Measurements from ENCODE around the gene PROSER2.
"Not testable (repeated sequence)": the region's sequence is repeated elsewhere in the genome, so short reads cannot be mapped to it uniquely, and the experiment has no call there.

Gene PROSER2

DNA sequence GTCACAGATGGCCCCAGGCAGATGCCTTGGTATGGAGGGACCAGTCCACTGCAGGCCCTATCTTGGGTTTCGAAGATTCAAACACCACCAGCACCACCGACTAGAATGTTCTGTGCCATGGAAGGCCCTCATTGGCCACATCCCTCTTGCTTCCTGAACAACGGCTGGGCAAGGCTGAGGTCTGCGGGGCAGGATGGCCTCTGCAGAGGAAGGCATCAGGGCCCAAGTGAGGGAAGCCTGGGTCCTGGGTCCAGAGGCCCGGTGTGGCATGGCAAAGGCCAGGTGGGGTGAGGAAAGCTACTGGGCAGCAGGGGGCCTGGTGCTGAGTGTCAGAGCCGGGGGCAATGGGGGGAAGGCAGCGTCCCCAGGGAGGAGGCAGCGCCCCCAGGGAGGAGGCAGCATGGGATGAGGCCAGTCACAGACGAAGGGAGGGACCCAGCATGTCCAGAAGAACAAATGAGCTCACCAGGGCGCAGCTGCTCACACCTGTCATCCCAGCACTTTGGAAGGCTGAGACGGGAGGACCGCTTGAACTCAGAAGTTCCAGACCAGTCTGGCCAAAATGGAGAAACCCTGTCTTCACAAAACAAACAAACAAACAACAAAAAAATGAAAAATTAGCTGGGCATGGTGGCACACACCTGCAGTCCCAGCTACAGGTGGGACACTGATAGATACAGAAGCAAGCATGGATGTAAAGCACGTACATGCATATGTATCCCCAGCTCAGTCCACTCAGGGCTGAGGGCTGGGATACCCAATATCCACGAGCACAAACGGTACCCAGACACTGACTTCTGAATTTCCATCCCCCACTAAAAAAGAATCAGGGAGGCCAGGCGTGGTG is 64.4 kb downstream of the PROSER2 start:
- DNase-seq = no peak

GRCh38 chr10:11889263-11889662 is 66.1 kb downstream of the PROSER2 start:
- not testable (repeated sequence) for DNase-seq

GRCh38 chr10:11891776-11892486 is 68.8 kb downstream of the PROSER2 start:
- no peak for DNase-seq

DNA sequence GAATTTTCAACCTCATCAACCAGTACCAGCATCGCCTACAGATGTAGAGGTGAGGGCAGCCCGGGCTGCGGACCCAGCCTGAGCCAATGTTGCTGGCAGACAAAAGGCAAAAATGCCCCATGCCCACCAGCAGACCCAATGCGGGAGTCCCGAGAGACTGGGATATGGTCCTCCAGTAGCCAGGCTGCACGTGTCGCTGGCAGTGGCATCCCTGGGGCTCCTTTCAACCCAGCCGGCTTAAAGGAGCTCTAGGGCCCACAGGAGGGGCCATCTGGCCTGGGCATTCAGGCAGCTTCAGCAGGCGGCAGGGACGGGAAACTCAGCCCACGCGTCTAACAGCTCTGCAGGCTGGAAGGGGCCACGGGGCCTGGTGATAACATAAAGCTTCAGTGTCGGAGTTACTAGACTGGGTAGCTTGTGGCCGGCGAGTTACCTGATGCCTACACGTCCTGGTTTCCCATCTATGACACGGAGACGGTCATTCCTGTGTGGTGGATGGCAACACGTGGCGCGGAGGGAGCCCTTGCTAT is 70.7 kb downstream of the PROSER2 start:
- DNase-seq = no peak

- DNase-seq = no peak
These were observed 71.4 kb downstream of the PROSER2 start for GRCh38 chr10:11894381-11895107.

DNA sequence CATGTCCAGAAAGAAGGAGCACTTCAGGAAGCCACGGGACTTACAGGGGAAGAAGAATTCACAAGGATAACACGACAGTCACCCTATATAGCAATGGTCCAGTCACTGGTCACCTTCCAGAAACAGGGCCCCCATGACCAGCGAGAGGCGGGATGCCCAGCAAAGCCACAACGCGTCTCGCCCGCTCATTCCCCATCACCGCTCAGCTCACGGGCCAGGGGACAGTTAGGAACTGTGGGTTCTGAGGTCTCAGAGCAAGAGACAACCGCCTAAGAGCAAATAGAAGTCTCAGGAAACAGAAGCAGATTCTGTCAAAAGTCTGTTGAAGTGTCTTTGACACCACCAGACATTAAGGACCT is 71.9 kb downstream of the PROSER2 start:
- no peak for DNase-seq

GRCh38 chr10:11895598-11895997 is 72.4 kb downstream of the PROSER2 start:
- no peak for DNase-seq

DNA sequence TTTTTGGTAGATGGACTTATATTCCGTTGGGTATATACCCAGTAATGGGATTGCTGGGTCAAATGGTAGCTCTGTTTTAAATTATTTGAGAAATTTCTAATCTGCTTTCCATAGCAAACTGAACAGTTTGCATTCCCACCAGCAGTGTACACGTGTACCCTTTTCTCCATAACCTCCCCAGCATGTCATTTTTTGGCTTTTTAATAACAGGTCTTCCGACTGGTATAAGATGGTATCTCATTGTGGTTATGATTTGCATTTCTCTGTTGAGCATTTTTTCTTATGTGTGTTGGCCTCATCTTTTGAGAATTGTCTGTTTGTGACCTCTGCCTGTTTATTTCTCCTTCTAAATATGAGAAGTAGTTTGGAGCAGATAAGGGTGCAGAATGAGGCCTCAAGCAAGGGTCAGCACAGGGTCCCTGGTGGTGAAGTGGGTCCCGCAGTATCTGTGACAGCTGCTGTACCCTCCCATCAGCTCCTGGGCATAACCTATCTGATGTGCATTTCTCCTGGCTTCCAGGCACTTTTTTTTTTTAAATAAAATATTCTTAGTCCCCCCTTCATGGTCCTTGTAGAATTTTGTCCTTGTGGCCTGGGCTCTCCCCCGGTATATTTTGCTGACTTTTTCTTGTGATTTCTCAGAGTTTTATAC is 73.5 kb downstream of the PROSER2 start:
- DNase-seq = no peak

- DNase-seq = no peak
These were observed 74.8 kb downstream of the PROSER2 start for GRCh38 chr10:11898033-11898371.

DNA sequence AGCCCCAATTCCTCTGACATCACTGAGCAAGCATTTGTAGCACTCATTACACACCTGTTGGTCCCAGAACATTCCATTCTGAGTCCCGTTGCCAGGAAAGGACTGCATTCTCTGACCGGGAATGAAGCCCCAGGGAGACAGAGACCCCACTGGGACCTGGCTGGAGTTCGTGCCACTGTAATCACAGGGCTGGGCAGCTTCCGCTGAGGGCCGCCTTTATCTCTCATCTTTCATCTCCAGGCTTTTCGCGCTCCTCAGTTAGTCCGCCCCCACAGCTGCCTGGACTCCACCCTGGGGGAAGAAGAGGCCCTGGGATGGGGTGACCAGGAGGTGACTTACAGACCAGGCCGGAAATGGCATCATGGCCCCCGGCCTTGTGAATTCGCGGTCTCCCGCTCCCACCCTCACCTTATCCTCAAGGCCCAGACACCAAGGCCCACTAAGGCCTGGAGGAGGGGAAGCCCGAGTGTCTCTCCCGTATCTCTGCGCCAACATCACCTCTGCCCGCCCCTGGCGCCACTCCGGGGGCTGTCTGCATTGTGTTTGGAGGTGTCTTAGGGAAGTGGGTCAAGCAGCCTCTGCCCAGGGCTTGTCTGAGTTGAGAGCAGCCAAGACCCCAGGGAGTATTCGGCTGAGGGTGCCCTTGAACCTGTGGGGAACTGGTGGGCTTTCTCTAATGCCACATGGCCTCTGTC is 75.4 kb downstream of the PROSER2 start:
- DNase-seq = no peak

DNA sequence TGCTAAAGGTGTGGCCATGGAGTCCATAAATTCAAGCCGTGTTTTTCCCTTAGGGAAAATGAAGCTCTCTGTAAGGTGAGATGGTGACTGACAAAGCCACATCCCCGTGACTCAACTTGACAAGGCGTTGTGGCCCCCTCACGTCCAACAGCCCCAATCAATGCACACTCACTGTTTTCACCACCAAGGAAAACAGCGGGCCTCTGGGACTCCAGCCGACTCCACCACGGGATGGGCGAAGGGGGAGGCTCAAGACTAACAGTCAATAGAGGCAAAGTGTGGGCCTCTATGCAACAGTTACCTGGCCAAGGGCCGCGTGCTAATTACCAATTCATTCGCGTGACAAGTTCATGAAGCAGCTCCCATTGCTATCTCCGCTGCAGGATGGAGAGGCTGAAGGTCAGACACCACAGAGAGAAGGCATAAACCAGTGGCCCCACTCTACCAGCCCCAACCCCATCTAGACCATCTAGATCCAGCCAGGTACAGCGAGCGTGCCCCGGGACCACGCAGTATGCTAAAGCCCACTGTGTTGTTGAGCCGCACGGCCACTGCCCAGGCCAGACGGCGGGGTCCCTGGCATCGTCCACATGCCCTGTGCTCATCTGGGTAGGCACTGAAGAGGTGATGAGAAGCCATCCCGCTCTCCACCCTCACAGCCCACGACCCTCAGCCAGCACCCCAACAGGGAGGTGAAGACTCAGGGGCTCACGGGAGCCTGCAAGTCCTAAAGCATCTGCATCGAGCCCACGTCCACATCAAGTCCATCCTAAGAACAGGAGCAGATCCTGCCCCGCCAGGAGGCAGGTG is 76.1 kb downstream of the PROSER2 start:
- DNase-seq = no peak

GRCh38 chr10:11901036-11901301 is 77.8 kb downstream of the PROSER2 start:
- DNase-seq = no peak

DNA sequence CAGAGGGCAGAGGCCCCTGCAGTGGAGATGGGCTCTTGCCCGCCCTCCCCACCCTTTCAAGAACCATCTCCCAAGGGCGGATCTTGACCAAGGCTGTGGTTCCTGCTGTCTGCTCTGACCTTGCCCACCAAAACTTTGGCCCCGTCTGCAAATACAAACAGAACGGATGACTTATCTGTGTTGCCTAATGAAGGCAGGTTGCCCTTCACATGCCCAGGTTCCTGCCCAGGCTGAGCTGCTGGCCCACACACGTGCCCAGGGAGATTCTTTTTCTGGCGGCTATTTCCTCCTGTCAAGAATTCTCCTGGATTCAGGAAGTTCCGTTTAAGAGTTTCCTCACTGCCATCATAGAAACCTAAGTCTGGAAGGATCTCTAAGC is 78.3 kb downstream of the PROSER2 start:
- DNase-seq = no peak

- no peak for DNase-seq
These were observed 78.8 kb downstream of the PROSER2 start for GRCh38 chr10:11901833-11902475.

- DNase-seq = no peak
These were observed 79.5 kb downstream of the PROSER2 start for GRCh38 chr10:11902646-11903045.

DNA sequence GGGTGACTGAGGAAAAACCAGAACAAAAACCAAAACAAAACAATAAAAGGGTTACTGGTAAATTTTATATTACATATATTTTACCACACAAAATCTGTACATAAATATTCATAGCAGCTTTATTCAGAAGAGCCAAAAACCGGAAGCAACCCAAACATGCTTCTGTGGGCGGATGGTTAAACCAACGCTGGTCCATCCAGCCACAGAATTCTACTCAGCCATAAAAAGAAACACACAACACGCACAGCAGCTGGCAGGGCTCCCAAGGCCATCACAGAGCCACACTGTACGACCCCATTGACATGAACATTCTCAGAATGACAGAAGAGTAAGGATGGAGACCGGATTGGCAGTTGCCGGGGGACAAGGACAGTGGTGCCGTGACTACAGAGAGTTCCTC is 83.6 kb downstream of the PROSER2 start:
- DNase-seq = no peak

GRCh38 chr10:11907914-11908313 is 84.8 kb downstream of the PROSER2 start:
- no peak for DNase-seq

DNA sequence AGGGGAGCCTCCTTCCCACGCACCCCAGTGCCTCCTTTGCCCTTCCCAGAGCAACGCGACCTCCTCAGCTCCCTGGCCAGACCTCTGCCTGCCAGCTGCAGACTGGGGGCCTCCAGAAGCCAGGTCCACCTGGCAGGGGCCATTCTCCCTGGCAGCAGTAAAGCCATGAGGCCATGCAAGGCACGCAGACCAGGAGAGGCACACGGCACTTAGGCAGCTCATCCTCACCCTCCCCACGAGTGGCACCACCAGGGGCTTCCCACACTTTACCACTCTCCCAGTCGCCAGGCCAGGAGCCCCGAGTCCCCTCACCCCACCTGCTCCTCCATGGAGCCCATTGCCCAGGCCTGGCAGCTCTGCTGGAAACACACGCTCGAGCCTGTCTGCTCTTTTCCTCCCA is 85.4 kb downstream of the PROSER2 start:
- no peak for DNase-seq

- no peak for DNase-seq
These were observed 85.8 kb downstream of the PROSER2 start for GRCh38 chr10:11908991-11909390.

DNA sequence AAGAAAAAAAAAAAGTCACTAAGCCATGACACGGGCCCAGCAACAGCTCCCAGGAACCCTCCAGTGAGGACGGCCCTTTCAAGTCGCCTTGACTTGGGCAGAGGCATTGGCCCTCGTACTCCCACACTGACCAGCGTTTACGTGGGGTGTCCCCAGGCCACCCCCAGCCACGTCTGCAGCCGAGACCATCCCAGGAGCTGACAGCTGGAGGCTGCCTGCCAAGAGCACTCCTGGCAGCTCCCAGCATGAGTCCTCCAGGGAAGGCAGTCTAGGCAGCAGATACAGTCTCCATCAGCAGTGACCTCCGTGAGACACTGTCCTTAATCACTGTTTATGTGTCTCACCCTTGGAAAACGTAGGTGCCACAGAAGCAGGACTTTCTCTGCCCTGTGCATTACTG is 86.5 kb downstream of the PROSER2 start:
- DNase-seq = no peak

DNA sequence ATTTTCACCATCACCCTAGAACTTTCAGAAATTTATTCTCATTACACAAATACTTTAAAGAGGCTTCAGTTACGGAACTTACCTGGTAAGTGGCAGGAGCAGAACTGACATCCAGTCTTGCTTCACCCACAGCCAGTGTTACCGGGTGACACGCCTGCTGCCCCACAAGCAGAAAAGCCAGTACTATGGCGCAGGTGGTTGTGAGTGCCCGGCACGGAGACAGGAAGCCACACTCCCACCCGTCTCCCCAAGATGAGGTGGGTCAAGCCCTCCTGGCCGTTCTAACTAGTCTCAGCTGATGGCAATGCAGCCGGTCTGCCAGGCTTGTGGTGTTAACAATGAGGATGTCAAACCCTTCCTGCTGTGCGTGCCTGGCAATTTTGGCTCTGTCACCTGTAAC is 86.9 kb downstream of the PROSER2 start:
- no peak for DNase-seq

All from NCI-H2081 treated with DMSO at 0.1 percent for 48 hours (cell line).